HG03103 (cell line): ENCODE measurements around the gene MMAA.
"Not testable (repeated sequence)": the region's sequence is repeated elsewhere in the genome, so short reads cannot be mapped to it uniquely, and the experiment has no call there.

Experiments
- ATAC-seq: cut with Tn5 transposase; IDR thresholded peaks from one replicate; pipeline ENCODE4 v1.9.1; 2021; ENCODE audit warnings: low read depth; ENCODE audit not compliant: unreplicated experiment

Gene MMAA

DNA sequence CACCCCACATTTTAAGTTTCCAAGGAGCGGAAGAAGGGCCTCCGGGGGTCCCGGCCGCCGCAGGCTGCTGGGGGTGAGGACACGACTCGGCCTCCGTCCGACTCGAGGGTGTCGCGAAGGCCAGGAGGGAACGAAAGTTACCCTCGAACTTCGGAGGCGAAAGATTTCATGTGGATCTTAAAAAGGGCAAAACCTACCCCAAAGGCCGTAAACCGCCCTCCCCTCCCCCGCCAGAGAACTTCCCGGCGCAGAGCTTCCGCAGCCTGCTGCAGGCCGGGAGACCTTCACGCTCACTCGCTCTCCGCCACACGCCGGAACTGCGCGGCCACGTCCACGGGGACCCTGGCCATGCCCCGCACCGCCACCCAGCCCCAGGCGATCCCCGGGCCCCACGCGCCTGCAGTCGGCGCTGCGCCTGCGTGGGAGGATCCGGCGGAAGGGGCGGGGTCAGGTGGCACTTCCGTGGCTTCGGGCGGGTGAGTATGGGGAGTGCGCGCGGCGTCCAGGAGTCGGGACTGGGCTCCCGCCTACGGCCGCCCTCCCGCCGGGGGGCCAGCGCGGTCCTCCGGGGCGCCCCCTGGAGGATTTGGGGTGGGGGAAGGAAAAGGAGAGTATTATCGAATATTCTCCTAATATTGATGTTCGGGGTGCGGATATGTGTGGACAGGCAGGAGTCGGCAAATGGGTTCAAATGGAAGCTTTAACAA, at the start of gene MMAA:
TSS of gene MMAA (plus strand) at position 454 of the 707 bp plus-strand sequence. CDS start 19,755 bp downstream, outside the sequence.
- peak; percentile 86 for ATAC-seq

DNA sequence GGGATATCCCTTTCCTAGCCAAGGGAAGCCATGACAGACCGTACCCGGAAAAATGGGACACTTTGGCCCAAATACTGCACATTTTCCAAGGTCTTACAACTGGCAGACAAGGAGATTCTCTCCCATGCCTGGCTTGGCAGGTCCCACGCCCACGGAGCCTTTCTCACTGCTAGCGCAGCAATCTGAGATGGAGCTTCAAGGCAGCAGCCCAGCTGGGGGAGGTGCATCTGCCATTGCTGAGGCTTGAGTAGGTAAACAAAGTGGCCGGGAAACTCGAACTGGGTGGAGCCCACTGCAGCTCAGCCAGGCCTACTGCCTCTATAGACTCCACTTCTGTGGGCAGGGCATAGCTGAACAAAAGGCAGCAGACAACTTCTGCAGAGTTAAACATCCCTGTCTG, 44.6 kb upstream of the MMAA start:
- ATAC-seq: not testable (repeated sequence)

DNA sequence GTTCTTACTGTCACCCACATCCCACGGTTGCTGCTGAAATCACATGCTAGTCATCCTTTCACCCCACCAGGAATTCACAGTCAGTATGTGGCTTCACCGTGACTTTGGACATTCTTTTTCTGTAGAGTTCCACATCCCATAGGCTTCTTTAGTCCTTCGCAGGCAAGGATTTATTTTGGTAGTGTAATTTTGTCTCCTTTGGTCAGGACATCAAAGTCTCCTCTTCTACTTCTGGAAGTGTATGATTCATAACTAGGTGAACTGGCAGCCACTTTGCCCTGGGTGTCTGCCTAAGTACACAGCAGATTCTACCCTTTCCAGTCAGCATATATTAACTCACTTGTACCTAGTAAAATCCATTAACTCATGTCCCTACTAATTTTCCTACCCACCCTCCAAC, 38.3 kb upstream of the MMAA start:
- no peak for ATAC-seq

DNA sequence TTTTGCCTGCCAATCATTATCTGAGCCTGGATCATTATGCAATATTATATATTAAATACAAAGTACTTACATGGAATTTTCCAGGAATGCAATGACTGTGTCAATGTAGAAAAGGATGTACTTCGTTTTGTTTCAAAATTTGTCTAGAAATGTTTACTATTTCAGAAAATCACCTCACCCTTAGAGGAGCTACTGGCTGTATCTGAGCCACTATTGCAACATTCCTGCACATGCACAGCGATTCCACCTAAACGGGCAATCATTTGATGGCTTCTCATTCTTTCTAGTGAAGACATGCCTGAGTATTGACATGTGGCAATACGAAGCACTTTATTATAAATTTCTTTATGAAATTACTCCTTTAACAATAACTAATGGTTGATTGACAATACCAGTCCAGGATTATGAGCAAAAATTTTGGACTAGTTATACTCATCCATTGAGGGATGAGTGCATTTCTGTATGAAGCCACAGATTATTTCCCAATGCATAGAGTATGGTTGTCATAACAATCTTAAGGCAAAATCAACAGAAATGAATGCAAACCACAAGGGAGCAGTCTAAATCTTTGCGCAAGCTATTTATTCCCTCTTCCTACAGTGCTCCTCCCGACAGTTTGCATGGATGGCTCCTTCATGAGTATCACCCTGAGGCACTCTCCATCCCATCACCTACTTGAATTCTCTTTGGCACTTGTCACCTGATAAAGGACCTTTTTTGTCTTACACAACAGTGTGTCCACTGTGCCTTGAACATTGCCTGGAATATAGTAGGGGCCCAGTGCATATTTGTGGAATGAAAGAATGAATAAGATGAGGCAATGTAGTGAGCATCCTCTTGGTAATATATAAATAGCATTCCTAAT, 35.8 kb upstream of the MMAA start:
- ATAC-seq: no peak

DNA sequence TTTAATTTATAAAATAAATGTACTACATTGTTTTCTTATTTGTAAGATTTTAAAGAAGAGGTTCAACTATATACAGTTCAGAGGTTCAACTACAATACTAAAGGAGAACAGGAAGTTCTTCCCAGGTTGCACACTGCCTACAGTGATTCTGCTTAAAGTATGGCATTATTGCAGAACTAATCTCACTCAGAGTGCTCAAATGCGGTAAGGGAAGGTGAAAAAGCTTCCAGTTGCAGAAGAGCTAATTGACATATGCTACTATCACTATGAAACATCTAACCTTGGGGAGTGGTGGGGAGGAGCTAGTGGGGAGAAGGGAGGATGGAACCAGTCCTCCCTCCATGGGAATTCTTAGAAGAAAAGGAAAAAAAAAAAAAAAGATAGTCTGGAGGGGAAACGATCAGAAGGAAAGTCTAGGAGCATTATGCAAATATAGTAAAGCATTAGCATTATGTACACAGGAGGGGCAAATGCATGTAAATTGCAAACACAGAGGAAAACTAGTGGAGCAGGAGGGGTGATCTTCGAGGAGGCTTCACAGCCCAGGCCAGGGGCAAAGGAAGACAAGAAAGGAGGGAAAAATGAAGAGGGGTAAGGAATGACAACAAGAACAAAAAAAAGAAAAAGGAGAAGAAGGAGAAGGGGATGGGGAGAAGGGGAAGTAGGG, 32.0 kb upstream of the MMAA start:
- ATAC-seq: no peak

DNA sequence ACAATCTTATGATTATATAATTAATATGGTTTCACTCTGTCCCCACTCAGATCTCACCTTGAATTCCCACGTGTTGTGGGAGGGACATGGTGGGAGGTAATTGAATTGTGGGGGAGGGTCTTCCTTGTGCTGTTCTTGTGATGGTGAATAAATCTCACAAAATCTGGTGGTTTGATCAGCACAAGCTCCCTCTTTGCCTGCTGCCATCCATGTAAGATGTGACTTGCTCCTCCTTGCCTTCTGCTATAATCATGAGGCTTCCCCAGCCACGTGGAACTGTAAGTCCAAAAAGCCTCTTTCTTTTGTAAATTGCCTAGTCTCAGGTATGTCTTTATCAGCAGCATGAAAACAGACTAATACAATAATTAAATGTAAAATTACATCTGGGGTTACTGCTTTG, 29.8 kb upstream of the MMAA start:
- ATAC-seq: not testable (repeated sequence)

DNA sequence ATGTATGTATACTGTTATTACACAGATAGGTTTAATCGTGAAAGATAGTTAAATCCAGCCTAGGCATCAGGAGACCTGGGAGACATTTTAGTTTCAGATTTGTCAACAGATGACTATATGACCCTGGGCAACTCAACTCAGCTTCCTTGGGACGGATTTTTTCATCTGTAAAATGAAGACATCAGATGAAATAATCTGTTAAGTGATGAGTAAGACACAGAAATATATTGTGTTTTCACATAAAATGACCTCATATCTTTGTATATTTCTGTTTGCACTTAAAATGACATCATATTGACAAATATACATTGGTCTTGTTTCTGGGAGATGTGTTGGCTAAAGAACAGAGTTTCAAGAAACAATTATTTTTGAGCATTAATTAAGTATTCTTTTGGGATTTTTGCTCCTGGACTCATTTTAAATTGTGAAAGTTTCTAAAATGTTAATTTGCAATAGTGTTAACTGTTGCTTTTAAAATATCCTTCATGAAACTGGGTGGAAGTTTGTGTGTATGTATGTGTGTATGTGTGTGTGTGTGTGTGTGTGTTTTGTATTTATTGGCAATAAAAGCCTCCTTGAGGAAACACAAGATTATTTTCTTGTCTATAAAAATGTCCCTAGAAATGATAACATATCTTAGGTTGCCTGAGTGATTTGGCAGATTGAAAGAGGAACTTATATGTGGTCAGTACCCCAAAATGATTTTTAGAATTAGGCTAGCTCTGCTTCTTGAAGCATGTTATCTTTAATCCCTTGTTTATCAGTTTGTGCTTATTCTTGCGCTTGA, 29.1 kb upstream of the MMAA start:
- ATAC-seq: no peak

DNA sequence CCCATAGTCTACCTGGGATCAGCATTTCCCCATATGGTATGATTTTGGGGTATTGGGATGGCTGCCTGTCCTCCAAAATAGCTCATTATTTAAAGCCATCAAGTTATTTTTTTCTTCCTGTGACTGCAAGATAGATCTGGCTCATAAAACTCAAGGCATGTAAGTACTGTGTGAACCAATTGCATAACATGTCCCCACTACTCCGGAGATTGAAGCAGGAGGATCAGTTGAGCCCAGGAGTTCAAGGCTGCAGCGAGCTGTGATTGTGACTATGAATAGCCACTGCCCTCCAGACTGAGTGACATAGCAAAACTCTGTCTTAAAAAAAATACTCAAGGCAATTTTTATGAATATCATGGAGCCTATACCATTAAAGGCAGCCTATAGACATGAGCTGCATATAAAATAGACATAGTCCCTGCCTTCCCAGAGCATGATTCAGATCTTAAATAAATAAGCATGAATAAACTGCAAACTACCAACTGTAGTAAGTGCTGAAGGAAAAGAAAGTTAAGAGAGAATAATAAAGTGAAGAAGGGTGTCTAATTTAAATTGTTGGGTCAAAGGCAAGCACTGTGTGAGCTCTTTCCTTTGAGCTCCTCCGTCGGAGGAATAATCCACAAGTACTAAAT, 16.9 kb upstream of the MMAA start:
- ATAC-seq: no peak

DNA sequence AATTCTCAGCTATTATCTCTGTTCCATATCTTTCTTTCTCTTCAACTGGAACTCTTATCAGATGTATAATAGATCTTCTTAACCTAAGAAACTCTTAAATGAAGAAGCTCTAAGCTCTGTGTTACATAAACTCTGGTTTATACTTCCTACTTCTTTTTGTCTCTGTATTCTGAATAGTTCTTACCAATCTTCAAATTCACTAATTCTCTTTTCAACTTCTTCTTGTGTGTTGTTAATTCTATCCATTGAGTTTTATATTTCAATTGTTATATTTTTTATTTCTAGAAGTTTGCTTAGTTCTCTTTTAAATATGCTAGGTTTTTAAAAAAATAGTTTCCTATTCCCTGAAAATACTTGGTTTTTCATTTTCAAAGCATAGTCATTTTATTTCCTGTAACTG, 13.2 kb upstream of the MMAA start:
- no peak for ATAC-seq

DNA sequence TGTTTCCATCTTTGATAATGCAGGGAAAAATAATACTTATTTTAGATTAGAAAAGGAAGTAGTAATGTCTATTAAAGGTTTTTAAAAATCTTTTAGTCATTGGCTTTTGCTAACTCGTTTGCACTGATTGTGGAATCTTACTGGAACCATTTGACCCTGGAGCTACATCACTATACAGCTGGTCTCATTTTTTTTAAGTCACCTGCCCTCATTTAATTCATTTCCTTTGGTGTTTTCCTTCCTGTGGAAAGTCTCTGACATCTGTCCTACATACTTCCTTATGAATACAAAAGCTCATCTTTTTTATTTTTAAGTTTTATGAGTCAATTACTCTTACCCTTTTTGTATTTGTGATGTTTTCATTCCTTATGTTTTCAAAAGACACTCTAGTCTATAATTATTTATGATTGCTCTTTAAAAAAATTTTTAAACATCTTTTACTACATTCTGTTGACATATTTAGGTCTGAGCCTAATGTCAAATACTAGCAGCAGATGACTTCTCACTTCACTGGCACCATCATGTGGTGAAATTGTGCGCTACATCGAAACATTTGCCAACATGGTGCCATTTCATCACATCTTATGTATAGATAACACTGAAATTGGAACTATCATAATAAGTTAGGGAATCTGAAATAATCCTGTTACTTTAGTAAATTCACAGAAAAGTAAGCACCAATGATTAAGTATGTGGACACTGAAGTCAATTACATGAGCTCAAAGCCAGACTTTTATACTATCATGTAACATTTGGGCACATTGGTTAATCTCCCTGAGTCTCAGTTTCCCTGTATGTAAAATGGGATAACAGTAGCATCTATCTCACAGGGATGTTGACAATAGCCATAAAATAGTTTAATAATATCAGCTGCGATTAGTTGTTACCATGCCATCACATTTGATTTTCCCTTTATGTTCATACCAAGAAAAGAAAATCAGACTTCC, 9.4 kb upstream of the MMAA start:
- ATAC-seq: peak; percentile 76

DNA sequence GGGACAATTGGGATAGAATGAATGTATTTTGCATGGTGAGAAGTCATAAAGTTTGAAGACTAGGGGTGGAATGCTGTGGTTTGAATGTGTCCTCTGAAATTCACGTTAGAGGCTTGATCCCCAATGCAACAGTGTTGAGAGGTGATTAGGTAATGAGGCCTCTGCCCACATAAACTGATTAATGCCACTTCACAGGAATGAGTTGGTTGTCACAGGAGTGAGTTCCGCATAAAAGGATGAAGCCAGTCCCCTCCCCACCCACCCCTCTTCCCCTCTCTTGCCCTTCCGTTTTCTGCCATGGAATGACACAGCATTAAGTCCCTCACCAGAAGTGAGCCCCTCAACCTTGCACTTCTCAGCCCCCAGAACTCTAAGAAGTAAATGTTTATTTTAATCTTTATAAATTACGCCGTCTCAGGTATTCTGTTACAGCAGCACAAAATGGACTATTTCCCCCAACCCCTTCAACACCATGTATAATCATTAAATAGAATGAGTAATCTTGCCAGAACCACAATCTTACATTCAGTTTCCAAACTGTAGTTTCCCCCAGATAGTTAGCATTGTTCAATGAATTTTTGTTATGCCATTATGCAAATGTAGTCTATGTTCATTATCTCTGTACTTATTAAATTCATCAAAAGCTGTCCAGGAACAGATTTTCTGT, 5.5 kb upstream of the MMAA start:
- no peak for ATAC-seq

DNA sequence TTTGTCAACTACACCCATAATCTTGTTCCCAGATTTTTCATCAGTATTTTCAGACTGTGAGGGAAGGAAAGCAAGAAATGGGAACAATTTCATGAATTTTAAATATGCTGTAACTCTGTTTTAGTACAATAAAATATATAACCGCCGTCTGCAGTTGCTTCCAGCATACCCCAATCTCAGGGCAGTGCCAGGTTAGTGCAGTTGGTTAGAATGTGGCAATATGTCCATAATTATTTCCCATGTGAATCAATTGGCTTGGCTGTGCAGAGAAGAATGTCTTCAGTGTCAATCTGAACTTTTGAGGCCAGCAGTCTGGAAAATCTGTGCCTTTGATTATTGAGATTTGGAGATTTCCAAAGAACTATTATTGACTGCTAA, 5.0 kb upstream of the MMAA start:
- no peak for ATAC-seq

DNA sequence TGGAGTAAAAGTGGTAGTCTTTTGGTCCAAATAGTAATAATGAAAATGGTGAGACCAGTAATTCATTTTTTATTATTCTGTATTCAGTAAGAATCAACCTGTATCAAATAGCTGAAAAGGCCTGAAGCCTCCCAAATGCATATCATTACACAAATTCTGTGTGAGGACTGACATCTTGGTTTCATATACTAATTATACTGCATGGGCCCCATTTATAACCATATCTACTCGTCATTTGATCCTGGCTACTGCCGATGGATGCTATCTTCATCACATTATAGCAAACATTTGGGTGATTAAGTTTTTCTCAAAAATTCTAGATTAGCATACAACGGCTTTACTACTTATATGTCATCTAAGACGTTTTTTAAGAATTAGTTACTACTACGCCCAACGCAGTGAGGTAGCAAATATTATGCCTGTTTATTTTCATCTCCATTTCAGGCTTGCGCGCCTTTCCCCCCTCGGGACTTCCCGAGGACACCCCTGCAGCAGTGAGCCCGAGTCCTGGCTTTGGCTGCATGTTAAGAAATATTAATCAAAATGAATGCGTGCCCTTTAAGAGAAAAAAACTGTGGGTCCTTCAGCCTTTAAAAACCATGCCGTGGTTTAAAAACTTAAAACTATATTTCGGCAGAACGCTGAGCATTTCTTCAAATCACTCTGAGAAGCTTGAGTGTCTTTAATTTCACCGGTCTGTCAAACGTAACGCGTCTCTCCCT, 814 bp upstream of the MMAA start:
- ATAC-seq: no peak

DNA sequence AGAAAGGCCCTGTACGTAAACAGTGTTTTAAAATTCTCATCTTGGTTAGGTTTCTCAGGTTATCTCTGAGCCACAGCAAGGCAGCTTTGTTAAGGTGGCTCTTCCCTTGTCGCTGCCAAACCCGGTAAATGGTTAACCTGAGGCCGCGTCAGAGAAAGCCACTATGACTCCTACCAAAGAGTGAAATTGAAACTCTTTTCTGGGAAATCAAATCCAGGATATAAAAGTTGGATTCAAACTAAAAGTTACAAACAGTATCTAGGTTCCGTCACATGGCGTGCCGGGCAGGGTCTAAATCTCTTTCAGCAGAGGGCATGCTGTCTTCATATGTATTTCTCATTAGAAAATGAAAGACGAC, 433 bp downstream of the MMAA start:
- ATAC-seq: peak; percentile 33

DNA sequence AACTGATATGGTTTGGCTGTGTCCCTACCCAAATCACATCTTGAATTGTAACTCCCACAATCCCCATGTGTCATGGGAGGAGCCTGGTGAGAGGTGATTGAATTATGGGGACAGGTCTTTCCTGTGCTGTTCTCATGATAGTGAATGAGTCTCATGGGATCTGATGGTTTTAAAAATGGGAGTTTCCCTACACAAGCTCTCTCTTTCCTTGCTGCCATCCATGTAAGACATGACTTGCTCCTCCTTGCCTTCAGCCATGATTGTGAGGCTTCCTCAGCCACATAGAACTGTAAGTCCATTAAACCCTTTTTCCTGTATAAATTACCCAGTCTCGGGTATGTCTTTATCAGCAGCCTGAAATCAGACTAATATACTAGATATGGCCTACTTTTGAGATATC, 2.9 kb downstream of the MMAA start:
- ATAC-seq: not testable (repeated sequence)

DNA sequence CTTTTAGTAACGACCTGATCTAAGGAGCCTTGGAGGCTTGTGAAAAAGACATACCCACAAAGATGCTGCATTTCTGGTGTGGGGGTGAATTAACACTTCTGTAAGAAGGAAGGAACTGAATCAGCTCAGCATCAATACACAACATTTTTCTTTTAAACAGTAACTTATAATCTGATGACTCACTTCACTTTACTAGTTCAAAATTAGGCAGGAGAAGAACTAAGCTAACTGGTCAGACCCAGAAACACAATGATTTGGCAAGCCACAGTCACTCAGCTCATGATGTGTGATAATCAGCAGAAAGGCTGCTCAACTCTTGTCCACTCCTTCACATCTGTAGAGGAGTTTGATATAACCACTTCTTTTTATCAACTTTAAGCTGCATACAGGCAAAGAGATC, 4.6 kb downstream of the MMAA start:
- no peak for ATAC-seq

DNA sequence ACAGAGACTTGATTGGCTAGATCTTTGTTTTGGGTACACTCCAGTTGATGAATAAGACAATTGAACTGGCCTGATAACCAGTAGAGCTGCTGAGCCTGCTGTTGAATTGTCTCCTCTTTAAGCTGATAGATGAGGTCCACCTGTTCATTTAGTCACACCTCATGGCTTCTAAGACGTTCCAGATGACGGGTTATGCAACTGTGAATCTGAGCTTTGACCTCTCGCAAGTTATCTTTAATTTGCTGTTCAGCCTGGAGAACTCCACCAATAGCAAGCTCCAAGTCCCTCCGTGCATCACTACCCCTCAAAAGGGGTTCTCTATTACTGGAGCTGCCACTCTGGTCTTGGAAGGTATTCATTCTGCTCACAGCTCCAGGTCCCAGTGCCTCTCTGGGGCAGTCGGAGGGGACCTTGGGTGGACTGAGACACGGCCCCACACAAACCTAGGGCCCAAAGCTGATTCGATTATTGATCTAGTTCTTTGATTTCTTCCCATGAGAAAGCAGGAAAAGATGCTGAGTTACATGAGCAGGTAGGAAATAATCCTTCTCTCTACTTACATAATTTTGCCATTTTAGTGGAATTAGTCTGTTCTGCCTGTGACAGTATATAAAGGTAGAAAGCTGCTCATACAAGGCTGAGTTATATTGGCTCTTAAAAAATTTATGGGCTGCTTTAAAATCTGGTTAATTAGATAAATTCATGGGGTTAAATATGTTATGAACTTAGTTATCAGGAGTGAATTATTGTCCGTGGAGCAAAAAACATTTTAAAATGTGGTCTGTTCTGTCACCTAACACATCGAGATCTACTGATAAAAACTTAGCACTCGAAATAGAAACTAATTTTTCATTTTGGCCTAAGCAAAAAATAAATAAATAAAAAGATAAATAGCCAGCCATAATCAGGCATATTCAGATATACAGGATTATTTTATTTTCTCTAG, 6.8 kb downstream of the MMAA start:
- ATAC-seq: no peak
